ENCODE data around the gene SCN9A. TPM values are rescaled to one million over a fixed set of nuclear protein-coding genes. Genes with fewer than 3 reads are reported as not detected.
"Not testable (repeated sequence)": the region's sequence is repeated elsewhere in the genome, so short reads cannot be mapped to it uniquely, and the experiment has no call there.

Gene SCN9A
- total RNA-seq, 1 donor from 2014 or later = 2.2 TPM

GRCh38 chr2:166344286-166345113 is 31.2 kb downstream of the SCN9A start:
- intact Hi-C loops (cut with DNase I) = no loop called here
- DNase-seq (no peak), ATAC-seq (ENCODE audit: poor library complexity) (no peak)

- ATAC-seq (ENCODE audit: poor library complexity) (no peak), DNase-seq (no peak)
- intact Hi-C loops (cut with DNase I) = no loop called here
Observed at GRCh38 chr2:166343467-166343866, 32.3 kb downstream of the SCN9A start.

GRCh38 chr2:166341426-166341825 is 34.3 kb downstream of the SCN9A start:
- no peak for DNase-seq
- intact Hi-C loops (cut with DNase I) = no loop called here

GRCh38 chr2:166338831-166339339 is 36.9 kb downstream of the SCN9A start:
- ATAC-seq (ENCODE audit: poor library complexity) (no peak), DNase-seq (no peak)
- intact Hi-C loops (cut with DNase I) = no loop called here

More at GRCh38 chr2:166341426-166341825, 34.3 kb downstream of the SCN9A start:
- ATAC-seq (ENCODE audit: poor library complexity) = no peak

GRCh38 chr2:166337932-166338331 is 37.8 kb downstream of the SCN9A start:
- DNase-seq (no peak), ATAC-seq (ENCODE audit: poor library complexity) (no peak)
- intact Hi-C loops (cut with DNase I) = no loop called here

- ATAC-seq (ENCODE audit: poor library complexity) = no peak
- no peak for DNase-seq
- intact Hi-C loops (cut with DNase I) = no loop called here
Observed at GRCh38 chr2:166335284-166335683, 40.5 kb downstream of the SCN9A start.

- DNase-seq (no peak), ATAC-seq (ENCODE audit: poor library complexity) (no peak)
- intact Hi-C loops (cut with DNase I) = no loop called here
Observed at GRCh38 chr2:166334805-166335204, 40.9 kb downstream of the SCN9A start.

- no peak for ATAC-seq (ENCODE audit: poor library complexity)
- intact Hi-C loops (cut with DNase I) = no loop called here
- DNase-seq = no peak
Observed at GRCh38 chr2:166333801-166334200, 41.9 kb downstream of the SCN9A start.

- intact Hi-C loops (cut with DNase I) = no loop called here
- no peak for DNase-seq
- no peak for ATAC-seq (ENCODE audit: poor library complexity)
Observed at GRCh38 chr2:166332106-166332505, 43.6 kb downstream of the SCN9A start.

GRCh38 chr2:166331468-166331867 is 44.3 kb downstream of the SCN9A start:
- DNase-seq (no peak), ATAC-seq (ENCODE audit: poor library complexity) (no peak)
- intact Hi-C loops (cut with DNase I) = no loop called here

- ATAC-seq (ENCODE audit: poor library complexity) = no peak
- intact Hi-C loops (cut with DNase I) = no loop called here
- no peak for DNase-seq
Observed at GRCh38 chr2:166329465-166329864, 46.3 kb downstream of the SCN9A start.

GRCh38 chr2:166328147-166328546 is 47.6 kb downstream of the SCN9A start:
- no peak for ATAC-seq (ENCODE audit: poor library complexity)
- intact Hi-C loops (cut with DNase I) = no loop called here

GRCh38 chr2:166321076-166321475 is 54.7 kb downstream of the SCN9A start:
- intact Hi-C loops (cut with DNase I) = no loop called here
- no peak for DNase-seq
- ATAC-seq (ENCODE audit: poor library complexity) = no peak

More at GRCh38 chr2:166328147-166328546, 47.6 kb downstream of the SCN9A start:
- no peak for DNase-seq

GRCh38 chr2:166314022-166314759 is 61.6 kb downstream of the SCN9A start:
- no peak for ATAC-seq (ENCODE audit: poor library complexity)
- intact Hi-C loops (cut with DNase I) = no loop called here
- no peak for DNase-seq

GRCh38 chr2:166312863-166313262 is 62.9 kb downstream of the SCN9A start:
- DNase-seq; intact Hi-C loops (cut with DNase I); ATAC-seq (ENCODE audit: poor library complexity): not testable (repeated sequence)

- intact Hi-C loops (cut with DNase I) = no loop called here
- DNase-seq (no peak), ATAC-seq (ENCODE audit: poor library complexity) (no peak)
Observed at GRCh38 chr2:166307326-166307725, 68.4 kb downstream of the SCN9A start.

- intact Hi-C loops (cut with DNase I) = no loop called here
Observed at GRCh38 chr2:166304656-166305055, 71.1 kb downstream of the SCN9A start.

GRCh38 chr2:166302036-166302435 is 73.7 kb downstream of the SCN9A start:
- ATAC-seq (ENCODE audit: poor library complexity) = no peak
- intact Hi-C loops (cut with DNase I) = no loop called here
- no peak for DNase-seq

More at GRCh38 chr2:166304656-166305055, 71.1 kb downstream of the SCN9A start:
- no peak for ATAC-seq (ENCODE audit: poor library complexity)
- DNase-seq = no peak

- no peak for ATAC-seq (ENCODE audit: poor library complexity)
- intact Hi-C loops (cut with DNase I) = no loop called here
Observed at GRCh38 chr2:166297951-166298350, 77.8 kb downstream of the SCN9A start.

GRCh38 chr2:166293984-166294383 is 81.8 kb downstream of the SCN9A start:
- intact Hi-C loops (cut with DNase I) = no loop called here
- ATAC-seq (ENCODE audit: poor library complexity) (no peak), DNase-seq (no peak)

More at GRCh38 chr2:166297951-166298350, 77.8 kb downstream of the SCN9A start:
- no peak for DNase-seq

Measured in Right ventricle myocardium superior (tissue), 1 donor.